NCI-H1694 treated with DMSO at 0.1 percent for 48 hours (cell line): ENCODE results near the gene APOL6.
"Not testable (repeated sequence)": the region's sequence is repeated elsewhere in the genome, so short reads cannot be mapped to it uniquely, and the experiment has no call there.

Experiments
- DNase-seq: peaks from one replicate; lab custom pipeline; 2025; lab: John Stamatoyannopoulos, UW

Gene APOL6

GRCh38 chr22:35637254-35637653 lies 11.0 kb upstream of the APOL6 start:
- no peak for DNase-seq

DNA sequence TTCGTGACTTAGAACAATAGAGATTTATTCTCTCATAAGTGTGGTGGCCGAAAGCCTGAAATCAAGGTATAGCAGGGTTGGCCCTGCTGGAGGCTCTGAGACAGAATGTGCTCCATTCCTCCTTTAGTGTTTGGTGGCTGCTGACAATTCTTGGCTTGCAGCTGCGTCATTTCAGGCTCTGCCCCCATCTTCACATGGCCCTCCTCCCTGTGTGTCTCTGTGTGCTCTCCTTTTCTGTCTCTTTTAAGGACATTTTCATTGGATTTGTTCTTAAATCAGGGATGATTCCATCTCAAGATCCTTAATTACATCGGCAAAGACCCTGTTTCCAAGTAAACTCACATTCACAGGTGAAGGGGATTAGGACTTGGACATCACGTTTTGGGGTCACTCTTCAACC lies 10.2 kb upstream of the APOL6 start:
- DNase-seq = no peak

DNA sequence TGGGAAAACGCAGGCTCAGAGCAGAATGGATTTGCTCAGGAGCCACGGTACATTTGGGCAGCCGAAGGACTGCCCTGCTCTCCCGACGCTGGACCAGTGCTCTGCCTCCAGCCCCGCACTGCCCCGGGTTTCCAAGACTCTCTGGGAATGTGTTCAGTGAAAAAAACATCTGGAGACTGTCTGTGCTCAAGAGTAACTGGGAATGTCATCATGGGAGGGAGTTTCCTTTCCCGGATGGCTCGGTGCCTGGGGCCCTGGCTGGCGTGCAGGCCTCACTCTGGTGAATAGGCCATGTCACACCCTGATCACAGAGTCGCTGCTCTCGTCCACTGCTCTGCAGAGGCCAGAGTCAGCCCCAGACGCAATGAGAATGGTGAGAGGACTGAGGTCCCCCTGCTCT lies 9.8 kb upstream of the APOL6 start:
- DNase-seq = no peak

DNA sequence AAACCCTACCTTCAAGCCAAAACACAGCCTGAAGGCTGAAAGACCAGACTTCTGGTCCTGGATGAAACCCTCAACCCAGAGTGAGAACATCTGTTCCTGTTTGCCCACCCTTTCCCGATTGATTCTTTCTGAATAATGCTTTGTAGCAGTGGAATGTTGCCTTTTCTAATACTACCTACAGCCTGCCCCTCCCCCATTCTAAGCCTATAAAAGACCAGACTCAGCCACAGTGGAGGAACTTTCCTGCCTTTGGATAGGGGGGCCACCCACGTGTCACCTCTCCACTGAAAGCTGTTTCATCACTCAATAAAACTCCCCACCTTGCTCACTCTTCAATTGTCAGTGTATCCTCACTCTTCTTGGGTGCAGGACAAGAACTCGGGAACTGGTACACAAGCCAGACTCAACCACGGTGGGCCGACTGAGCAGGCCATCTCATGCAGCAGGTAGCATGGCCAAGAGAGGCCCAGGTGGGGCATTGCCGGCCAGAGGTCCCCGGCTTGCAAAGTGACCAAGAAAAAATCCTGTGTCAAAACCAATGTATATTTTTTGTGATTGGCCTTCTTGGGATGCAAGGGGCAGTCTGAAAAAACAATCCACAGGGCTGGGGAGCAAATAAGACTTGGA lies 6.6 kb upstream of the APOL6 start:
- no peak for DNase-seq

DNA sequence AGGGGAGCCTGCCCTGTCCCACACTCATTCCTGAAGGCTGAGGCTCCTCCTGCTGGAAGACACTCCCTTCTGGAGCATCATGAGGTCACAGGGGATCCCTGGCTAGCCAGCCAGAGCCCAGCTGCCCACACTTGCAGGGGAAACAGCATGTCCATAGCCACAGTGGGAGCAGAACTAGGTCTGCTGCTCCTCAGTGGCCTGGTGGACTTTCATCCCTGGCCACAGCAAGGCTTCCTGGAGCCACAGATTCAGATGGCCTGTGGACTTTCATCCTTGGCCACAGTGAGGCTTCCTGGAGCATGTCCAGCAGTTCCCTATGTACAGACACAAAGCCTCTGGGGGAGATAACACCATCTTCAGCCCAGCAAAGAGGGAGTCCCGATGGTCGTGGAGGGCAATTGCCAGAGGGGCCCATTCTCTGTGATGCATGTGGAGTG lies 5.9 kb upstream of the APOL6 start:
- no peak for DNase-seq

DNA sequence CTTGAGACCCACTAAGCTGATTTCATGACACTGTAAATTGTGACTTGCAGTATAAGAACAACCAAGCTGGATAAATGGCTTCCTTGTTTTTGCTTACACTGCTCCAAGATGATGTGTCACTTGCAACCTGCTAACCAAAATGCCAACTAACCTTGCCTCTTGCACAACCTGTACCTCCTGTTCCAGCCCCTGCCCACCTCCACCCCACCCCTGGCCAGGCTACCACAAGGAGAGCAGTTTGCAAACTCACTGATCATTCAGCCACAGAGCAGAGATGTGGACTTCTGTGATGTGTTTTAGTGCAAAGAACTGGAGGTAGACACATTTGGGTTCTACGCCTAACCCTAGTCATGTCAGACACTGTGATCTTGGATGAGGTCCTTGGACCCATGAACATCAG lies 4.3 kb upstream of the APOL6 start:
- DNase-seq = no peak

DNA sequence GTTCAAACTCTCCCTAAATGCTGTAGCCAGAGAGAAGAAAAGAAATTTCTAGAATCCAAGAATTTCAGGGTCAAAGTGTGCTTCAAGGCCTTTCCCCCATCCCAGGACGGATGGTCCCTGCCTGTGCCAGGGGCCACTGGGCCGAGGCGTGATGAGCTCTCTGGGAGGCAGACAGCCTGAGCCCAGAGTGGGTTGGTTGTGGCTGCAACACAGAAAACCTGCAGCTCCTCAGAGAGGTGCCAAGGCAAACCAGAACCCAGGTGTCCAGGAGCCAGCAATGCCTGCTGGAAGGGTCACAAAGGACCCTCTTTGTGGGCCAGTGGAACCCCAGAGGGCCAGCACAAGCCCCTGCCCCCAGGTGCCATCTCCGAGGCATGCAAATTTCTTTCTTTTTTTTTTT lies 2.6 kb upstream of the APOL6 start:
- DNase-seq = no peak

GRCh38 chr22:35649026-35649553 lies 844 bp downstream of the APOL6 start:
- DNase-seq = no peak

- DNase-seq = no peak
Observed at GRCh38 chr22:35649636-35650250, 1.5 kb downstream of the APOL6 start.

DNA sequence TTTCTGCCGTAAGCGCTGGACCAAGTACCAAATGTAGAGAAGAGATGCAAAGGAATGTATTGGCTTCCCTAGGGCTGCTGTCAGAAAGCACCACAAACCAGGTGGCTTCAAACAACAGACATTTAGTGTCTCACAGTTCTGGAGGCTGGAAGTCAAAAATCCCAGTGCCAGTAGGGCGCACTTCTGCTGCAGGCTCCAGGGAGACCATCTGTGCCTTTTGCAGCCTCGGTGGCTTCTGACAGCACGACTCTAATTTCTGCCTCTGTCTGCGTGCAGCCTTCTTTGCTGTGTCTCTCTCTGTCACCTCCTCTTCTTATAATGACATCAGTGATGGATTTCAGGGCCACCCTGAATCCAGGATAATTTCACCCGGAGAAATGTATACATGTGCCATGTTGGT lies 2.8 kb downstream of the APOL6 start:
- DNase-seq = no peak

DNA sequence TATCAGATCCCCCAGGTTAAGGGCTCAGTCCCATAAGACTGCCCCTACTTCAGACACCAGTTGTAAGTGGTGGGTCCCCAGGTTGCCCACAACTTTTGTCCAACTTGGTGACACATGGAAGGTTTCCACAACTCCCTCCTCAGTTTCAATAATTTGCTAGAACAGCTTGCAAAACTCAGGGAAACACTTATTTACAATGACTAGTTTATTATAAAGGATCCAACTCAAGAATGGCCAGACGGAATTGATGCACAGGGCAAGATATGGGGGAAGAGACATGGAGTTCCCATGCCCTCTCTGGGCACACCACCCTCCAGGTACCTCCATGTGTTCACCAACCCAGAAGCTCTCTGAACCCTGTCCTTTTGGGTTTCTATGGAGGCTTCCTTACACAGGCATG lies 5.6 kb downstream of the APOL6 start:
- no peak for DNase-seq

DNA sequence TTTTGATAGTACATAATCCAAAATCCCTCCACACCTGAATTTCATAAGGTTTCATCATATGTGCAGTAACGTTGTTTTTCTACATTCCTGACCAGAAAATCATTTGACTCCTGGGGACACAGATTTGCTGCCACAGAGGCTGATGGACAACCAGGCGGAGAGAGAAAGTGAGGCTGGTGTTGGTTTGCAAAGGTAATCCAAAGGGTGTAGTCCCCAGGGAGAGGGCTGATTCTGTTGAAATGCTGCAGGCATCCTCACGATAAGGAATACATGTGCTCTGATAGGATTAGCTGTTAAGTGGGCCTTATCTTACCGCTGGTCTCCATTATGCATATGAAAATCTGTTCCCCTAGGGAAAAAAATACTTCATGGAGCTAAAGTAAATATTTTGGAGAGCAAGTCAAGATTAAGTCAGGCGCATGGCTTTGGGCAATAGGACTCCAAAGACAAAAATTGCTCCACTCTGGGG lies 8.1 kb downstream of the APOL6 start:
- DNase-seq = no peak

DNA sequence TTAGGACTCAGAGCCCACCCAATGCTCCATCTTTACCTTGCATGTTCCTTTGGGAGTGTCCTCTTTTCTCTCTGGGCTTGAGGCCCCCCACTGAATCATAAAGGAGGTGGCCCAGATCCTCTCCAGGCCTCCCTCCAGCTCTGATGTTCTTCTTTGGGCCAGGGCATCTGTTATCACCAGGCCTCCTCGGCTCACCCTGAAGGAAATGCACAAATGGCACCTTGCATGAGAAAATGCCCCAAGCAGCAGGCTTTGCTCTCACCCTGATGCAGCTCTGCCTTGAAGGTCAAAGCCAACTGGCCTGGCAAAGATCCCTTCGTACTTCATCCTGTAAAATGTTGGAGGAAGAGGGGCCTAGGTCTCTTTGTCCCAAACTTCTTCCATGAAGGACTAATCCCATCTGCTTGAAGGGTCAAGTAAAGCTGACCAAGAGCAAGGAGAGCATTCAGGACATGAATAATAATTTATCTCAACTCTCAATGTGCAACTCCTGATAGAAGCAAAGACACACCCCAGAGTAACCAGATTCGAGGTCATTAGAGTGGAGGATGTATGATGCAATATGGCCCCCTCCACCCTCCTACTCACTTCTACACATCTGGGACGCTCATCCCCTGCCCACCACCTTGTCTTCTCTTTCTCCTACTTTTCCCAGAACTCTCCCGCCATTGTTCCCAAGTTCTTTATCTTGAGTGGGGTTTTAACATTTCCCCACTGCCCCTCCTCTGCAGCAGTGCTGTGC lies 9.5 kb downstream of the APOL6 start:
- DNase-seq = no peak

DNA sequence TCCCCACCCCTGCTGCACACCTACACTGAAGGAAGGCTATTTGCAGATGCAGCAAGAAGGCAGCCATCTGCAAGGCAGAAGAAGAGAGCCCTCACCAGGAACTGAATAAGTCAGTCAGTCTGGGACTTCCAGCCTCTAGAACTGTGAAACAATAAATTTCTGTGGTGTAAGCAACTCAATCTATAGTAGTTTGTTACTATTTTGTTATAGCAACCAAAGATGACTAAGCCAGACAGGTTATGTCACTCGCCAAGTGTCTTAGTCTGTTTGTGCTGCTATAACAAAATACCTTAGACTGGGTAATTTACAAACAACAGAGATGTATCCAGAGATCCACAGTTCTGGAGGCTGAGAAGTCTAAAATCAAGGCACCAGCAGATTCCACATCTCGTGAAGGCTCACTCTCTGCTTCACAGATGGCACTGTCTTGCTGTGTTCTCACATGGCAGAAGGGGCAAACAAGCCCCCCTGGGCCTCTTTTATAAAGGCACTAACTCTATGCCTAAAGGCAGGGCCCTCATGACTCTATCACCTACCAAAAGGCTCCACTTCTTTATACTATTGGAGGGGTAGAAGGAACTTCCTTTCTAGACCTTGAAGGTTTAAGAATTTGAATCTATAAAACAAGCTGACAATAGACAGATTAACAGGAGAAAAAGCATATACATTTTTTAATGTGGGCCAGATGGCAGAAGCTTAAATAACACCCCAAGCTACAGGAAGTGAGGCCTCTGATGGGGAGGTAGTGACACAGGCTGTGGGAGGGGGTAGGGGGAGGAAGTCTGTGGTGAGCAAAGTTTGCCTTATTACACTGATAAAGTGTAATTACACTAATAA lies 12.3 kb downstream of the APOL6 start:
- no peak for DNase-seq

DNA sequence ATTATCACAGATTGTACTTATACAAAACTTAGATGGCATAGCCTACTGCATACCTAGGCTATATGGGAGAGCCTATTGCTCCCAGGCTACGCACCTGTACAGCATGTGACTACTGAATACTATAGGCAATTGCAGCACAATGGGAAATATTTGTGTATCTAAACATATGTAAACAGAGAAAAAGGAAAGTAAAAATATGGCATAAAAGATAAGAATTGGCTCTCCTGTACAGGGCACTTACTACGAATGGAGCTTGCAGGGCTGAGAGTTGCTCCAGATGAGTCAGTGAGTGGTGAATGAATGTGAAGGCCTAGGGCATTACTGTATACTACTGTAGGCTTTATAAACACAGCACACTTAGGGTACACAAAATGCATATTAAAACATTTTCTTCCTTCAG lies 13.2 kb downstream of the APOL6 start:
- no peak for DNase-seq

GRCh38 chr22:35662914-35663313 lies 14.7 kb downstream of the APOL6 start:
- no peak for DNase-seq

DNA sequence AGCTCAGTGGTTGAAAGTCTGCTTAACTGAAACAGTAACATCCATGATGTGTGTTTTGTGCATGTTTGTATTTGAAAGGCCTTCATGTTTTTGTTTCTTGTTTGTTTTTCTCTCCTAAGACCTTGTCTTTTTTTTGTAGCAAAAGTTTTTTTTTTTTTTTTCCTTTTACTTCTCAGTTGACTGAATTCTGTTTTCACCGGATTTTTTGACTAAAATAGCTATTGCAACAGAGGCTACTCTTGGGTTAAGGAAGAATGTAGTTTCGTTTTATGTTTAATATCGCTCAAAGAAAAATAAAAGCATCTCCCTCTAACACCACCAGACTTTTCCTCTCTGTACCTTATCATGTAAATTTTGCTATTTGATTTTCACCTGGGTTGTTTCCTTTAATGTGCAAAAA lies 15.1 kb downstream of the APOL6 start:
- DNase-seq = no peak

DNA sequence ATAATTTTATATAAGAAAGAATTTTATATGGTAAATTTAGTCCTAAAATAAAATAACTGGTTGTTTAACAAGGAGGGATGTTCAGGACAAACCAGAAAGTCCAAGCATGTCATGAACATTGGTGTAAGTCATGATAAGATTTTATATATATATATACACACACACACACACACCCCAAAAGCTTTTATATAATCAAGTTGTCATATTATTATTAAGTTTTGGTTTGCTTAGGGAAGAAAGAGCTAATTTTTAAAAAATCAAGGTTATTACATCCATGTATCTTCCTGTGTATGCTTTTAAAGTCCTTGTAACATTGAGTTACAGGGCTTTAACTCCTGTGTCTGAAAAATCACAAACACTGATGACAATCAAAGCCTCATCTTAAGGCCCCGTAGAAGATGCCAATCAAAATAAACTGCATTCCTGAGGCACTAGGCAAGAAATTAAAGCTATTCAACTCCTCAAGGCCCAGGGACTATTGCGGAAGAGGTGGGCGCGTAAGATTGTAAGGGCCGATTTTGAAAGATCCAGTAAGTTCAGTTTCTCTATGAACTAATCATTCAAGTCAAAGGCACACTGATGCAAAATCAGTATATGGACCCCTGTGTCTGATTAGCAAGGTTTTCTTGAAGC lies 16.8 kb downstream of the APOL6 start:
- no peak for DNase-seq

DNA sequence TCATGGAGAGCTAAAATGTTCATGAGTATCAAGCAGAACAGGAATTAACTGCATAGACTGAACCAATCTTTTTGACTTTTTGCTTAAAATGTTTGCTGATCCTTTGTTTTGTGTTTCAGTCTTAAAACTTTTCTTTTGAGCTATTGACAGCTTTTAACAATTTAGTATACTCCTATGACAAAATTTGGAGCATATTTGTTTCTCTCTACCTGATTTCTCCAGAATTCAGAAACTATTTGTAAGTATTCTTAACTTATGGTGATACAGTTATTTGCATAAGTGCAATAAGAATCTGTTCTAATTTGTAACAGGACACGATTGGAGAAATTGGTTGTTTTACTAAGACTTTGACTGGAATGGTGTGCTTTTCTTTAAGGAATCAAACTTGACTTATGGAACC lies 18.5 kb downstream of the APOL6 start:
- DNase-seq = not testable (repeated sequence)

GRCh38 chr22:35674335-35674734 lies 26.1 kb downstream of the APOL6 start:
- DNase-seq = no peak

DNA sequence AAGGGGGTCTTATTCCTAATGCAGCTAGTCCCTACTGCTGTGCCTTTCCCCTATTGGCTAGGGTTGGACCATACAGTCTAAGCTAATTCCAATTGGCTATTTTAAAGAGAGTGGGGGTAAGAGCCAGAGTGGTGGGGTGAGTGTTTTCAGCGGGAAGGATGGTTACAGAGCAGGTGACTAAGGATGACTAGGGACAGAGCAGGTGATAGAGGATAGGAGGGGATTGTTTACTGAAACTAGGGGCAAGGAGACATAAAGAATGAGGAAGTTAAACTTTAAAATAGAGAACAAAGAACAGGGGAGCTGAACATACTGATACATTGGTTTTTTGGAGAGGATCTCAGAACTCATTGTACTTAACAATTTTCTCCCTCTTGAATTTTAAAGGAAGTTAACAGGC lies 27.8 kb downstream of the APOL6 start:
- not testable (repeated sequence) for DNase-seq
